Medulla oblongata (tissue), 1 donor: ENCODE results near the gene PAH.
A peak's percentile ranks its signal among the peaks of the same experiment; 100 is the strongest.

Experiments
- DNase-seq: peaks from one replicate; pipeline ENCODE4 v3.0.0-alpha.2; 2015; ENCODE audit errors: extremely low spot score

PAH gene

DNA sequence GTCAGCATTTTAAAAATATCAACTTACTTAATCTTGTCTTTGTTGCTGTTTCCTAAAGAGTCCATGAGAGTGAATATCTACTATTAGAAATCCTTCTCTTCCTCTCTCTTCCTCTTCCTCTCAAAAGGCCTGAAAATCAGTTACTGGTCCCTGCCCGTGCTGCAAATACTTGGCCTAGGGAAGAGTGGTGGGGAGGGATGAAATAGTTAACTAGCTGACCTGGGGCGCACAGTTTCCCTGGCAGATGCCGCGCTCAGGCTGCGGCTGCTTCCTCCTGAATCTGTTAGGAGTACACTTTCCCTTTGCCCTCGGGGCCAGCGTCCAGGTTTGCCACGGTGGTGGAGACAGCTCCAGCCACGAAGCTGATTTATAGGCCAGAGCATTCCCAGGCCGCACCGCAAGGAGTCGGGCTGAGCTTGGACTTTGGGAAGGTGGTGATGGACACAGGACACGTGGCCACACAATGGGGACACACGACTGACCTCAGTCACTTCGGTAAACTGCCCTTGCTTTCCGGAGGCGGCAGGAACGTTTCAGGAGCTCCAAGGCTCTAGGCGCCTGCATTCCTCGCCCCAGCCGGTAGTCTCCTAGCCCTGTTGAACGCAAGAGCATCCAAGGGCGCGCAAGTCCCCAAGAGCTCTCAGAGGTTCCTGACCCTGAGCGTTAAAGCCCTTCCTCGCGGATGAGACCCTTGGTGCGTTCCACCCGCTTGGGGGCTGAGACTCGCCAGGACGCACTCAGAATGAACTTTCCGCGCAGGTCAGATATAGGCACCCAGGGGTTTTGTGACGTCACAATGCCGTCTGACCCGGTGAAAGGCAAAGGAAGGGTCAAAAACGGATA lies 33.3 kb upstream of the PAH start:
- DNase-seq = peak; percentile 25

DNA sequence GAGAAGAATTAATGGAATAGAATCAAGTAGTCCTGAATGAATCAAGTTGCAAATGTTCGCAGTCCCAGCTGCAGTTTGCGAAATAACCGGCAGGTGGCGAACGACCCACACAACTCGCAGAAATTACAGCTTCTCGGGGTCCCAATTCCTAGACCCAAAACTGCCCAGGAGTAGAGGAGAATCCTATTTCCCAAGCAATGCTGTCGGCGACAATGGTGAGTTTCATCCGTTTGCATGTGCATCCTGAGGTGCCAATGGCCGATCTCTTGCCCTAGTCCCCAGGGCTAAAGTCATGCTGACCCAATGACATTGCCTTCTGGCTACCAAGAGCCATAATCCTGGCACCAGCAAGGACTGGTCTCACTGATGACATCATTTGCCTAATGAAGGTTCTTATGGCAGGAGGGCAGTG lies 31.9 kb upstream of the PAH start:
- peak; percentile 62 for DNase-seq

DNA sequence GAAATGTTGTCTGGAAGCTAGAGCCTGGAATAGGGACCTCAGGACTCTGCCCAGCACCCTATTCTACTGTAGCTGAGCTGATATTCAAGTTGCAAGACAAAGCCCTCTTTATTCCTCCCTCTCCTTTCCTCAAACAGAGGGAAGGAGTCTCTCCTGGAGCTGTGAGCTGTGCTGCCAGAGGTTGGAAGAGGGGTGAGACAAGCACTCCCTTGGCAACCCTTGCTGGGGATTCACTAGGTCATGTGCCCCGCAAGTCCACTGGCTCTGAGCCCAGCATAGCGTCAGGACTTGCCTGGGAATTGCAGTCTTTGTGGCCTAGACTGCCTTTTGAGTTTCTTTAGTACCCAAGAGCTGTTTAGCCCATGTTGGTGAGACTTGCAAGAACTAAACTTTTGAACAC lies 29.0 kb upstream of the PAH start:
- DNase-seq = no peak

DNA sequence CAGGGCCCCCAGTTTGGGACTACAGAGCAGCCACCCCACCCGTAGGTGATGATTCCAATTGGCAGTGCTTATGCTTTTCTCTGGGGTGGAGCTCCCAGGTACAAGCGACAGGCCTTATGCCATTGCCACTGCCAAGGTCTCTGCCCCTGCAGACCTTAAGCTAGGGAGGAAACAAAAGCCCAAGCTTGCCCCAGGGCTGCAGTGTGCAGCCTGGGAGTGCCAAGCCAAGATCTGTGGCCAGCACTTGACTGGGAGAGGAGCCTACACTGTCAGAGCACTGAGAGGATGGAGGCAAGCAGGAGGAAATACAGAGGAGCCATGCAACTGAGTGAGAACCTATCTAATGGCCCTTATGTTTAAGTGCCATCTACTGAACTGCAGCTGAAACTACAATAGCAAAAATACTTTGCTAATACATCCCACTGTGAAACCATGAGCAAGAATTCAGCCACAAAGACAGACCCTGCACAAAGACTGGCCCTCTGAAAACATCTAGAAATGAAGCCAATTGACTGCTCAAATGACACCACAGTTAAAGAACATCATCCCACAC lies 22.7 kb upstream of the PAH start:
- DNase-seq = no peak

DNA sequence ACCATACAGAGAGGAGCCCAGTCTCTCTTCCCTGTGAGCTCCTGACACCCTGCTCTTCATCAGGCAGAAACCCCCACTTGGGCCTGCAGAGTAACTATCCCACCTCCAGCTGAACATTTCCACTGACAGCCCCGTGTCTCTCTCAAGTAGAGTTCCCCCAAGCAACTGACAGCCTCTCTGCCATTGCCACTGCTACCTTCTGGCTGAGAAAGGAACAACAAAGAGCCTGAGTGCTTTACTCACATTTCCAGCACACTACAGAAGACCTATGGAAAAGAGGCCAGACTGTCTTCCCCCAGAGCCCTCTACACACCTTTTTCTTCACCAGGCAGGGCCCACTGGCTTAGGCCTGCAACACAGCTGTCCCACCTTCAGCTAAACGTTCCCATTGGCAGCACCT lies 22.0 kb upstream of the PAH start:
- no peak for DNase-seq

DNA sequence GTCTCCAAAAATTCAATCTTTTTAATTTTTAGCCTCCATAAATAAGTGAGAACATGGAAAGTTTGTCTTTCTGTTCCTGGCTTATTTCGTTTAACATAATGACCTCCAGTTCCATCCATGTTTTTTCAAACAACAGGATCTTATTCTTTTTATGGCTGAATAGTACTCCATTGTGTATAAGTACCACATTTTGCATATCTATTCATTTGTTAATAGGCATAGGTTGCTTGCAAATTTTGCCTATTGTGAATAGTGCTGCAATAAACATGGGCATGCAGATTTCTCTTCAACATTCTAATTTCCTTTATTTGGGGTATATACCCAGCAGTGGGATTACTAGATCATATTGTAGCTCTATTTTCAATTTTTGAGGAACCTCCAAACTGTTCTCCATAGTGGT lies 16.1 kb upstream of the PAH start:
- DNase-seq = no peak

DNA sequence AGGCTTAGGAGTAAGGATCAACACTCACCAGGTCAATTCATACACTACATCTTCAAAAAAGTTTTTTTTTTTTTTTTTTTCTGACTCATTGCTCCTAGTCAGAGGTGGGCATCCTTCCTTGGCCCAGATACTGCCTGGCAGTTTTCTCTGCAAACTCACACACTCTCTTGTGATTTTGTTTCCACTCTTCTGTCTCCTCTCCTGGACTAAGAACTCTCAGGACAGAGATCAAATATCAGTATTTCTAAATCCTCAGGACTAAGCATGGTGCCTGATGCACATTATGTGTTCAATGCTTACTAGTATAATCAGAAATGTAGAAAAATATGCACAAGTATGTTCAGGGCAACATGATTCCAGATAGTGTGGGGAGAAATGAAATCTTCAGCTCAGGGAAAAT lies 10.2 kb upstream of the PAH start:
- DNase-seq = no peak

DNA sequence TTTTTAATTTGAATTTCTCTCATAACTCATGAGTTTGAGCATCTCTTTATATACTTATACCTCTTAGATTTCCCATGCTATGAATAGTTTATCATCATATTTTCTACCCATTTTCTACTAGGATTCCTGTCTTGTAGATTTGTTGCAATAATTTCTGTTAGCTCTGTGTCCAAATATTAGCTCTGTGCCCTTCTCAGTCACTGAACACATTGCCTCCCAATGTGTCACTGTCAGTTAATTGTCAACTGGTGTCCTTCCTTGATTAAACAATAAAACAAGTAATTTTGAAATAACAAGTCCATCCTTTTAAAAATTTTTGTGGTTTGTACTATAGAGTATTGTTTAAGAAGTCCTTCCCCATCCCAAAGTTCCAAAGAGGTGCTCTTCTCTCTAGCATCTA lies 4.2 kb upstream of the PAH start:
- DNase-seq = no peak

DNA sequence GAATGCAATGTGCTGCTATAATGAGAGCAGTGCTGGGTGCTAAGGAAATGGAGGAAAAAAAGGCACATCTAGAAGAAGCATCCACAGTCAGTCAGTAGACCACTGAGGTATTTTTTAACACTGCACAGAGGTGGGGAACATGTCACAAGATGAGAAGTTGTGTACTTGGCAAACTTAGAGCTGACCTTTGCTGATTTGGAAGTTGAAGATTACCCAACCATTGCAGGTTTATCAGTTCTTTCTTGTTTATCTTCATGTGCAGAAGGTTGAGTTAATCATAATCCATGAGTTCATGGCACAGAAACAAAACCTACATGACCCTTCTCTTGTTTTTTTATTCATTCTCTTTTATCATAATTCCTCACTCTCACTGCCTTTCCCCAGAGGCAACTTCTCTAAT lies 3.2 kb upstream of the PAH start:
- DNase-seq = no peak

DNA sequence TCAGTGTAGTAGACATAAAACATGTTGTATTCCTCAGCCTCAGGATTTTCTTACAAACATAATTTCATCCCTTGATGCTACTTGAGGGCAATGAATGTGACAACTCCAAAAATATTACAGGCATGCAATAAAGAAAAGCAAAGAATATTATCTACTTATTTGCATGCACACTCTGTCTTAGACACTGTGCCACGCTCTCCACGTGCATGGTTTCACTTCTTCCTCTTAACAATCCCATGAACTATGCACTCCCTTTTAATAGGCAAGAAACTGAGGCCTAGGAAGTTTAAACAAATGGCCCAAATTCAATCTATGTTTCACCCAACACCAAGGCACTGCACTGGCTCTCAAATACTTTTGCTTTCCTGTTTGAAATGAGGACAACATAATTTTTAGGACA lies 1.8 kb upstream of the PAH start:
- DNase-seq = no peak

DNA sequence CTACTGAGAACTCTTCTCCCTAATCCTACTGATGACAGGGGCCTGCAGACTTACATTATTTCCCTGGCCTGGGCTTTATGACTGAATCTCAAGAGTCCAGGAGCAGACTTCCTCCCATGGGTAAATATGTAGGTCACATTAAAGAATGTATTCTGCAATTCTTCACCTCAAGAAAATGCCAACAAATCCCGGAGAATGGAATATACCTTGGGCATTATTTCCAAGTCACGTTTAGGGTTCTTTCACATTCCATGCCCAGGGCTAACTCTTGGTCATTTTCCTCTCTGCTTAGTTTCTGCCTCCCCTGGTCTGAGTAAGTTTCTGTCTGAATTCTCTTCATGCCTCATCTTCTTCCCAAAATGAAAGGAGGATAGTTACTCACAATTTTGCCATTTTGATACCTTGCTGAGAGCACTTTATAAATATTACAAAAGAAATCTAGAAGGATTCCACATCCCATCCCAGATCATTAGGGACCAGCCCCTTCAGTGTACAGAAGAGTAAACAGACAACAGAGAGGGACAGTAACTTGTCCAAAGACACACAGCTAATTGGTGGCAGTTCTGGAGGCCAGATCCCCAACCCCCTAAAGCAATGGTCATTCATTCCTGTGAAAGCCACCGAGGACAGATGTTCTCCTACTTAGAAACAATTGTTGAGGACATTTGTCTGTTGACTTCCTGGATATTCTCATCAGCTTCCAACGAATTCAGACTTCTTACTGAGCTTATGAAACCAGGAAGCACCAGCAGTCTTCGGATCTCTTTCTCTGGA lies 605 bp downstream of the PAH start:
- no peak for DNase-seq

DNA sequence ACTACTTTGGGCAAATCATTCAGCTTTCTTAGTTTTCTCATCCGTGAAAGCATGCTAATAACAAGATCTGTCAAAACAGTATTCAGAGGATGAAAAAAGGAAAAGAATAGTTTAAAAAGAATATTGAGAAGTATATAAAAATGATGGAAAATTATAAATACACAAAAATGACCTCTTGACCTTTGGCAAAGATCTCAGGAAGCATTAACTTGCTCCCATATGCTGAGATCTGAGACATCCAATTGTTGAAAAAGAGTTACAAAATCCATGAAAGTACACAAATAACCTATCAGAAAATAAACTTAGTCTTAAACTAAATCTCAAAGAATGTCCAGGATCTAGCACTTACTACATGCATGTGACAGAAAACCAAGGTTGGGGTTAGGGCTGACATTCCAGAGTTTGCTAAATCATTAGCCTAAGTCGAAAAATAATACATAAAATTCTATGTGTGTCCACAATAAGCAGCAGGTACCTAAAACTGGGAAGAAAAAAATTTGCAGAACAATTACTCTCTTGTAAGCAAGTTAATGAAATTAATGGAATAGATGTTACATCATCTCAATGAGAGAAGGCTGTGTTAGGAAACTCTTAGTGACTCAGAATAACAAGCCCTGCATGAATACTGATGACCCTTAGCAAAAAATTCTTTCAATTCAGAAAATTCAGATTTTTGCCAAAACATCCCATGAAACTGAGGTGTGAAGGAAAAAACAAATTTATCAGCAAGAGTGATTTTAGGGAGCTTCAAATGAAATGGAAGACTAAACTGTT lies 3.4 kb downstream of the PAH start:
- DNase-seq = no peak

DNA sequence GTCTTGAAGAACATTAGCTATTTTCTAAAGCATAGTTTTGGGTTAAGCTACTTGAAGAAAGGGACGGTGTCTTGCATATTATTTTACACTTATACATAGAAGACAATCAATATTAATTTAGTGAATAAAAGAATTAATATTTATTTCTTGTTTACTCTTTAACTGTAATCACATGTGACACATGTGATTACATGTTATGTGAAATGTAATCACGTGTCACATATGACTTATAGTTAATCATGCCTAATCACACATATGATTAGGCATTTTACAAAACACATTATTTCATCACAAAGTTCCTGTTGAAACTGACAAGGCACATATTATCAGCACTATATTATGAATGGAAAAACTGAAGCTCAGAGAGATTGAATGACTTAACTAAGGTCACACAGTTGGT lies 4.8 kb downstream of the PAH start:
- DNase-seq = no peak

DNA sequence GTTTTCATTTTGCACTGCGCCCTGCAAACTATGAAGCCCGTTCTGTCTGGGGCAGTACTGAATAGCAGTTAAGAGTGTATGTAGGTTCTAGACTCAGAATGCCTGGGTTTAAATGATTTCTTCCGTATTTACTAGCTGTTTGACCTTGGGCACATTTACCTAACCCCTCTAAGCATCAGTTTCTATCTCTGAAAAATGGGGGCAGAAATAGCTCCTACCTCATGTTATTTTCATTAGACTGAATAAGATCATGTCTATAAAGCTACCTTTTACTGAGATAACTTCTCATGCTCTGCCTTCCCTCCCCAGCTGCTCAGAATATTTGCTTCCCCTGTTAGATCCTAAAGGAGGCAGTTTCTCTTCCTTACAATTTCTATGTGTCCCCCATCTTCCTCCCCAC lies 5.7 kb downstream of the PAH start:
- no peak for DNase-seq

DNA sequence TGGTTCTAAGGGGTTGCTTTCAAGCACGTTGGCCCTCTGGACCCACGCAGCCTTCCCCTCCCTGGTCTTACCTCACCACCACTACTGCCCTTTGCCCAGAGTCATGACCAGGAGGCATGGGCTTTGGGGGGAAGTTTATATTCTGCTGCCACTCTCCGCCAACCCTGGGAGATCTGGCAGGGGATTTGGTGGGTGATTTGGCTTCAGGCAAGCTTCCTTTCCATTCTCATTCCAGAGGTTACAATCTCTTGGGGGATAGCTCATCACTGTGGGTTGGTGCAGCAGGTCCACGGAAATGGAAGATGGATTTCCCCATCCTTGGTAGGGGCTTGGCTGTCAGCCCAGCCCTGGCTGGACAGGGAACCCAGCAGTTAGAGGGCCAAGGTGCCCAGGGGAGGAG lies 6.3 kb downstream of the PAH start:
- DNase-seq = no peak

DNA sequence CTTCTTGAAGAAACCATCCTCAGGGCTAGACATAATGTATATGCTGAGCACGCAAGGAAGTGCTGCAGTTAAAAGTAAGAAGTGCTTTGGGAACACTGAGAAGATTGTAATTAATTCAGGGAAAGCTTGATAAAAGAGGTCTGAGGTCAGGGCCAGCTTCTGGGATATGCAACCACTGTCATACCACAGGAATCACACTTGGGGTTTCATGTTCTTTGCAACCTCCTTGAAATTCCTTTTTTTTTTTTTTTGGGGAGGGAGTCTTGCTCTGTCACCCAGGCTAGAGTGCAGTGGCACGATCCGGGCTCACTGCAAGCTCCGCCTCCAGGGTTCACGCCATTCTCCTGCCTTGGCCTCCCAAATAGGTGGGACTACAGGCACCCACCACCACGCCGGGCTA lies 6.9 kb downstream of the PAH start:
- DNase-seq = no peak

DNA sequence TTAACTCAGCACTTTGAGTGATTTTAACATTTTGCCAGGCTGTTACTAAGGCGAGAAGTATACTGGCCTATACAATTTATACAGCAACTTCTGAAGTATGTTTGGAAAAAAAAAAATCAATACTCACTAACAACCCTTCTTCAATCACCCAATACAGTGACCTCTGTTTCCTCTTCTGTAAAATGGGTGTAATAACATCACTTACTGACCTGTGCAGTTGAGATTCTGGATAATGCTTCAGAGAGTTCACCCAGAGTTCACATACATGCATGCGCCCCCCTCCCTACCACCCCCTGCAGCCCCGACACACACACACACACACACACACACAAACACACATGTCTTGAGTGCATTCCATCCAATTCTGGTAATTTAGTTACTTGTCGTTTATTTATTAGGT lies 9.1 kb downstream of the PAH start:
- no peak for DNase-seq

DNA sequence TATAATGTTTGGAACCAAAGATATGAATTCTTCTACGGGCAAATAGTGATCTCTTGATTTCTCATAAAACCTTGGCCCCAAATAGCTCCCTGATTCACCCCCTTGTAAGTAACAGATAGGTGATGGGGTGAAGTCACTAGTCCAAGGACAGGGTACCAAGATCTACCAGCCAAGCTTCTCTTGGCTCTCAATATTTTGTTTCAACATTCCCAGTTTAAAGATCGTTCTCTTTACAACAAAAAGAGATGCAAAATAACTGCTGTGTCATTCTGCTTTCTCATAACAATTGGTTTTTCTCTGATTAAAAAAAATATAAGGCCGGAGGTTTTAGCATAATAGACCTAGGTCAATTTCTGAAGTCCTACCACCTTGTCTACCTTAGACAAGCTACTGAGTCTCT lies 11.8 kb downstream of the PAH start:
- no peak for DNase-seq

DNA sequence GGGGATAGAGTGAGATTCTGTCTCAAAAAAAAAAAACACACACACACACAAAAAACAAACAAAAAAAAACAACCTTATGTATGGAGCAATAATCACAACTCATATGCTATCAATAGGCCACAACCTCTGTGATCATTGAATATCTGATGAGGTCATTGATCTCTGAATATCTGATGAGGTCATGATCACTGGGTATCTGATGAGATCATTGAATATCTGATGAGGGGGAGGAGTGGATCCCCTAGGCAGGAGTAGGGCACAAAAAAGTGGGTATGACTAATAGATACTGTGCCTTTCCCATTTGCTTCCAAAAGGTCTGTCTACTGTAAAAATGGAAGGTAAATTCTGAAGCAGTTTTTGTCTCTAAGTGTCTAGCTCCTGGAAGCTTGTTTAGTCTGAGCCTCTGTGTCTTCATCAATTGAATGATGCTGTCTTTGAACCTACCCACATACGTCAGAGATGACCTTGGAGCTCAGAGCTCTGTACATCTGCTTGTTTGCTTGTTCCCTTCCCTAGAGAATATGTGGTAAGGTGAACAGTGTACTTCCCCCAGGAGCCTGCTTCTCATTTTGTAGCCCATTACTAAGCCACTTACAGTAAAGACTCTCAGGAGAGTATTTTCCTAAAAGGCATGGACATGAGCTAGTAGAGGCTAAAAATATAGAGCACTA lies 13.6 kb downstream of the PAH start:
- no peak for DNase-seq

DNA sequence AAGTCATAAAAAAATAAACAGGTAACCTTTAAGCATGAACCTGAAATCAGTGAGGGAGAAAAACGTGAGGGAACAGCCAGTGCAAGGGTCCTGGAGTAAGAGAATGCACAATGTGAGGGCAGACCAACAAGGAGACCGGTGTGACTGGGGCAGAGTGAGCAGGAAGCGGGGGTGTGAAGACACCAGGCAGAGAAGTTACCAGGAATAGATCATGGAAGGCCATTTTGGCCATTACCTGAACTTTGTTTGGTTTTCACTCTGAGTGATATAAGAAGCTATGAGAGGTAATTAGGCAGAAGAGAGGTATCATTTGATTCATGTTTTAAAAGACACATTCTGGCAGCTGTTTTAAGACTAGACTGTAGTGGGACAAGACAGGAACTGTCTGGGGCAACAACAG lies 15.0 kb downstream of the PAH start:
- DNase-seq = no peak

DNA sequence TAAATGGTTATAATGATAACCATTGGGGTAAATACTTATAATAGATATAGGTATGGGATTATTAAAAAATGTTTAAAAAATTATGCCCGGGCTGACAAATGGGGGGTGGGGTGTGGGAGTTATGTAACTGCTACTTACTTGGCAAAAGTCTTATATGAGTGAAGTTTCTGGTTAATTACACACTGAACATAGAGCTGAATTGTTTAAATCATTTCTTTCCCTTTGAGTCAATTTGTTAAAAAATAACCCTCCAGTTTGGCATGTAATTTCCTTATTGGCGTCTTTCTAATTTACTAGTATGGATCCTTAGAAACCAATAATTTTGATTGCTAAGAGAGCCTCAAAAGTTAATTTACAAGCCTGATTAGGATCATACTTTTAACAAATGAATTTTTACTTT lies 16.7 kb downstream of the PAH start:
- DNase-seq = no peak

DNA sequence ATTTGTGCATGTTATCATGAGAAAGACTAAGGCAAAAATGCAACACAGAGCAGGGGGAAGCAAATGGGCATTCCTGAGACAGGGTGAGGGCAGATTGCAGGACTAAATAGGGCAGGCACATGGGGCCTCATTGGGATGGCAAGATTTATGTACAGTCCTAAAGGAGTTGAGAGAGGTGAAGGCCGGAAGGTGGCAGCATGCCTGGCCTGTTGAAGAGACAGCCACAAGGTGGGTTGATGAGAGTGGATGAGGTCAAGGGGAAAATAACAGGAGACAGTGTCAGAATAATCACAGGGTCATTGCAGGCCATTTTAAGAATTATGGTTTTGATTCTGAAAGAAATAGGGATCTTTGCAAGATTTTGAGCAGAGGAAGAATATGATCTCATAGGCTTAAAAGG lies 21.0 kb downstream of the PAH start:
- no peak for DNase-seq
